Suprapubic skin (tissue), 4 donors: Measurements from ENCODE around the gene CACNA1E.

Experiments used
- CTCF ChIP-seq, 2 donors: fragments of 200-600 bp in 1 of 2; fragments of 450-650 bp in 1 of 2; sonication (generic) in 1 of 2; IDR thresholded peaks; one replicate each; pipeline ENCODE4 v1.5.1; 2016 to 2019; ENCODE audit warnings: antibody characterized with exemption in 2 of 2, mild to moderate bottlenecking in 1 of 2, moderate library complexity in 1 of 2
- POLR2A ChIP-seq, 2 donors: fragments of 450-650 bp; IDR thresholded peaks; one replicate each; pipeline ENCODE4 v1.6.1; 2017; ENCODE audit warnings: antibody characterized with exemption in 2 of 2, mild to moderate bottlenecking in 2 of 2, moderate library complexity in 2 of 2
- POLR2AphosphoS5 ChIP-seq, 3 donors: sonication (generic); formaldehyde crosslinking; IDR thresholded peaks; one replicate each; pipeline ENCODE4 v1.6.1; 2017; ENCODE audit warnings: antibody characterized with exemption in 3 of 3

GRCh38 chr1:181804989-181805388, 321.7 kb downstream of the CACNA1E start:
- TF ChIP-seq CTCF (IDR thresholded peaks at IDR 0.05): no peak
- no peak for TF ChIP-seq POLR2A (IDR thresholded peaks at IDR 0.05)
- no peak for TF ChIP-seq POLR2AphosphoS5 (IDR thresholded peaks at IDR 0.05)
